IPS DF 4.7 (cell line): ENCODE measurements around the gene NUP98.

ENCODE experiments used
- DNase-seq: peaks from one replicate; pipeline ENCODE4 v3.0.0-alpha.2; 2013; ENCODE audit warnings: low spot score; ENCODE audit errors: extremely low read depth

NUP98 gene

DNA sequence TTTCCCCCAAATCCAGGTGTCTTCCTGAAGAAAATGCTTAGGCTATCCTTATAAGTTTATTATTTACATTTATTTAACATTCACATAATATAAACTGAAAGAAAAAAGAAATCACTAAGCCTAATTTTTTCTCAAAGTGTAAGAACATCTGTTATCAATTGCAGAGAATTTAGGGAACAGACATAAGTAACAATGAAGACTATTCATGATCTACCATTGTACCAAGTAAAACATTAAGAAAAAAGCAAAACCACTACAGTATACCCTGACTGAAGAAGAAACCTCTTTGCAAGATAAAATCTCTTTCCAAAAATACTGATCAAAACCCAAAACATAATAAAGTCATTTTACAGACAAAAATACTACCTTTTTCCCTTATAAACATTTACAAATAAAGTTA is 60.5 kb downstream of the NUP98 start:
- no peak for DNase-seq

GRCh38 chr11:3735827-3736226 is 61.5 kb downstream of the NUP98 start:
- DNase-seq = no peak

GRCh38 chr11:3732671-3733436 is 64.5 kb downstream of the NUP98 start:
- DNase-seq = no peak

DNA sequence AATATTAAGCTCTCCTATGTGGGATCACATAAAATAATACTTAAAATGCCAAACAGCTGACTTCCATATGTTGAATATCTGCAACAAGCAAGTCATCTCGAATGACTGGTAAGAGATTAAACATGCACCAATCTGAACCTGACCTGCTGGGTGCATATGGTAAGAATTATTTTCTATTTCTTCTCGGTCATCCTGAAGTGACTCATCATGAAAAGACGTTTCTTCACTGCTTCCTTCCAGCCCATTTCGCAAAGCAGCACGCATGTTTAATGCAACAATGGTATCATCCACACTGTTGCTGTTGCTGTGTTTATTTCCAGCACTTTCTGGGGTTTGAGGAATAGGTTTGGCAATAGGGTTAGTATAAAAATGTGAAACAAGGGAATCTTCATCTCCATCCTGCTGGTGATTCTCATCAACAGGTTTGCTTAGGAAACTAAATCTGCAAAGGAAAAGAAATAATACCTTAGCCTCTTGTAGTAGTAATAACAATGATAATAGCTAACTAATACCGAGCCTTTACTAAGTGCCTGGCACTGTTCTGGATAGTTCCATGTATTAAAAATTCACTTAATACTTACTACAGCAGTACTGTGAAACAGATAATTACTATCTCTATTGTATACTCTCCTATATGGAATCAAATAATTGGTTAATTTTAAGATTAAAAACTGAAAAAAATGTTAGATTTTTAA is 74.2 kb downstream of the NUP98 start:
- DNase-seq = no peak

DNA sequence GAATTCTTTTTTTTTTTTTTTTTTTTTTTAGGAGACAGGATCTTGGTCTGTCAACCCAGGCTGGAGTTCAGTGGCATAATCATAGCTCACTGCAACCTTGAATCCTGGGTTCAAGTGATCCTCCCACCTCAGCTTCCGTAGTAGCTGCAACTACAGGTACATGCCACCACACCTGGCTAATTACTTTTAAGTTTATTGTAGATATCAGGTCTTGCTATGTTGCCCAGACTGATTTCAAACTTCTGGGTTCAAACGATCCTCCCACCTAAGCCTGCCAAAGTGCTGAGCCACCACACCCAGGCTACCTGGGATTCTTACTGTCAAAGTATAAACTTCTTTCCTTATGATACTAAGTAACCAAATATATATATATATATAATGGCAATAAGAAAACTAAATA is 75.3 kb downstream of the NUP98 start:
- no peak for DNase-seq

- DNase-seq = no peak
These were observed 76.4 kb downstream of the NUP98 start for GRCh38 chr11:3720997-3721396.

DNA sequence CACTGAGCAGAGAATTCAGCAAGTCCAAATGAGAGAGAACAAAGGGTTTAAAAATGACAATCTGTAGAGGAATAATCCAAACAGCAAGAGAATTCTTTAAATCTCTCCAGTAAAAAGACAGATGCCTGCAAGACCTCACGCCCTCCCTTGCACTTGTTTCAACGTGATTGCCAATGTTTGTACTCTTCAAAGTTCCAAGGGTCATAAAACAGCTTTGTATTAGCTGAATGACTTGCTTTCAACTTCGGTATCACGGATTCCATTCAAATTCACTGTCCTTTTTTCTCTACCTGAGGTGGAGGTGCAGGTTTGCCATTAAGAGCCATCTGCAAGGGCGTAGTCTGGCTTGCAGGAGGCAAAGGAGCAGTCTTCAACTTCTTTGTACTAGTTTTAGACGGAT is 85.1 kb downstream of the NUP98 start:
- no peak for DNase-seq

GRCh38 chr11:3710485-3711259 is 86.7 kb downstream of the NUP98 start:
- no peak for DNase-seq

- no peak for DNase-seq
These were observed 87.4 kb downstream of the NUP98 start for GRCh38 chr11:3709977-3710376.

DNA sequence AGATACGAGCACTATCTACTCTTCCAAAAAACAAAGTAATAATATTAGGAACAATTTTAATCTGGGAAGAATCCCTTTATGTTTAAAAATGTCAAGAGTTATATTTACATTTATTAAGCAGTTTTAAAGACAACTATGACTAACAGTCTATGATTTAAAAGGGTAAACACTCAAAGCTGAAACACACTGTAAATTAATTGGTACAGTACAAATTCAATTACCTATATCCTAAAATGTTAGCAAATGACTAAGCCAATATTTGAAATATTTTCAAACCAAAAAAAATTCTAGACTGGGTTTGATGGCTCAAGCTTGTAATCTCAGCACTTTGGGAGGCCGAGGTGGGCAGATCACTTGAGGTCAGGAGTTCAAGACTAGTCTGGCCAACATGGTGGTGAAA is 90.2 kb downstream of the NUP98 start:
- DNase-seq = no peak

GRCh38 chr11:3703383-3703782 is 94.0 kb downstream of the NUP98 start:
- no peak for DNase-seq

- DNase-seq = no peak
These were observed 96.4 kb downstream of the NUP98 start for GRCh38 chr11:3700910-3701309.

DNA sequence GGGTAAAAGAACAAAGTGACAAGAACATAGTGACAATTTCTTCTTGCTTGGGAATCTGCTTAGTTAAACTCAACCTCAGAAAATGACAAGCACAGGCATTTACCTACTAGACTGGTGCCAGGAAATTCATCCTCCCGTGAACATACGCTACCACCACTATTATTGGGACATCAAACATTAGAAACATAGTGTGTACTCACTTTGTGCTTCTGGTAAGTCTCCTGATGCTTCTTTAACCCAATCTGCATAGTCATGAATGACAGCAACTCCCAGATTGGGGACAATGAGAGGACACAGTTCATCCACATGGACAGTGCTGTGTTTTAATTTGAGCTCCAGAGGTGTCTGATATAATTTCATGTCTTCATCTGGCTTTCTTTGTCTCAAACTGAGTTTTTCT is 96.9 kb downstream of the NUP98 start:
- no peak for DNase-seq

DNA sequence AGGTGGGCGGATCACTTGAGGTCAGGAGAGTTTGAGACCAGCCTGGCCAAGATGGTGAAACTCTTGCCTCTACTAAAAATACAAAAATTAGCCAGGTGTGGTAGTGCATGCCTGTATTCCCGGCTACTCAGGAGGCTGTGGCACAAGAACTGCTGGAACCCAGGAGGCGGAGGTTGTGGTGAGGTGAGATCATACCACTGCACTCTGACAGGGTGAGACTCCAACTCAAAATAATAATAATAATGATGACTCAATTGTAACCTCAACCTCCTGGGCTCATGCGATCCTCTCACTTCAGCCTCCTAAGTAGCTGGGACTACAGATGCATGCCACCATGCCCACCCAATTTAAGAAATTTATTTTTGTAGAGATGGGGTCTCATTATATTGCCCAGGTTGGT is 110.6 kb downstream of the NUP98 start:
- DNase-seq = no peak

GRCh38 chr11:3685923-3686322 is 111.4 kb downstream of the NUP98 start:
- DNase-seq = no peak

DNA sequence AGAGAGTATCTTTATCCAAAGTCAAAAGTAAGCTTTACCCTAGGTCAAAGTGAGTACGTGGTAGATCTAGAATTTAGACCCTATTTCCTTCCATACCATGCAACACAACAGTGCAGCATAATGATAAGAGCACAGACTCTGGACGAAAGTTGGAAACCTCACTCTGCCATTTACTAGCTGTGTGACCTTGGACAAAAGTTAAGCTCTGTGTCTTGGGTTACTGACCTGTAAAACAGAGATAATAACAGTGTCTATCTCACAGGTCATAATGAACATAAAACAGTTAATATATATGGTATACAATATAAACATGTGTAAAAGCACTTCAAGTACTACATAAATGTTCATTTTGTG is 112.6 kb downstream of the NUP98 start:
- no peak for DNase-seq

GRCh38 chr11:3684129-3684818 is 113.1 kb downstream of the NUP98 start:
- no peak for DNase-seq

GRCh38 chr11:3683039-3683438 is 114.3 kb downstream of the NUP98 start:
- DNase-seq = no peak

DNA sequence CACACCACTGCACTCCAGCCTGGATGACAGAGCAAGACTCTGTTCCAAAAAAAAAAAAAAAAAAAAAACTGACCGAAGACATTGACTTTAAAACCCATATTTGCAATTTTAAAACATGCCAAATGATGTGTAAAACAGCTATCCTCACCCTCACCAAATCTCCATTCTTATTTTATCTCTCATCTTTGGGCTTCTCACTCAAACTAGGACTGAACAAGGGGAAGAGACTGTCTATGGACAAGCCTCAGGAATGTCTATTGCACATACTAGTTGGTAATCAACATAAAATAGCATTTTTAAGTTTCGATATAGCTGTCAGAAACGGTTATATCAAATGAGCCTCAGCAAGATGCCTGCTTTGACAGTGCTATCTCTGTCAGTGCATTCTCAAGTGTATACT is 118.3 kb downstream of the NUP98 start:
- DNase-seq = no peak

DNA sequence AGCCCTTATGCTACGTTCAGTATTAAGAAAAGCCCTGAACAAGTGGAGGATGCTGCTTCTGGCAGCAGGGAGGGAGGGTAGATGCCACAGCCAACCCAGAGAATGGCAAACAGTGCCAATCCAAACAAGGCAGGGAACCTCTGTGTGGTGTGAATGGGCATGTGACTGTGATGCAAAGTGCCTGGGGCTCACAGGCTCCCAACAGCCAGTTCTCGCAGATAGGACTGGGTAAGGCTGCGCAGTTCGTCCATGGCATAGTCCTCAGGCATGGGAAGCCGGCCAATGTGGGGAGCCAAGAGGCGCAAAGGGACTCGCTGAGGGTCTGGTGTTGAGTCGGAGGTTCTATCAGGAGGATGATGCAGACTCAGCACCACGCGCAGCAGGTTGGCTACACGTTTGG is 121.4 kb downstream of the NUP98 start:
- no peak for DNase-seq

DNA sequence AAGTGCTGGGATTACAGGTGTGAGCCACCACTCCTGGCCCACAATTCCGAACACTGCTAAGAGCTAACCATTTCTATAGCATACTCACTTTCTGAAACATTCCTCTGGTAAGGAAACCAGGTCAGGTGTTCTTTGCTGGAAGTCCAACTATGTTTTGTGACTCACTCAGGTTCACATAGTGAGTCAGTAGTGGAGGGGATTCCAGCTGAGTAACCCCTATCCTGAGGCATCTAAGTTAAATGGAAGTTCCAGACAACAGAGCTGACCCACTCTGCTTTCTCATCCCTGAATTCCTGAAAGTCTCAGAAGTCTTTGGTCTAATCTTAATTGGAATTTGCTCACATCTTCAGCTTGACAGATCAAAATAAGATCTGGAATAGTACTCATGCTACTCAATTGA is 123.2 kb downstream of the NUP98 start:
- no peak for DNase-seq
